GM03348 (cell line): Measurements from ENCODE around the gene SLC7A14.

Experiments
- DNase-seq: peaks from one replicate; pipeline ENCODE4 v3.0.0; 2012; ENCODE audit warnings: low spot score

The SLC7A14 gene

DNA sequence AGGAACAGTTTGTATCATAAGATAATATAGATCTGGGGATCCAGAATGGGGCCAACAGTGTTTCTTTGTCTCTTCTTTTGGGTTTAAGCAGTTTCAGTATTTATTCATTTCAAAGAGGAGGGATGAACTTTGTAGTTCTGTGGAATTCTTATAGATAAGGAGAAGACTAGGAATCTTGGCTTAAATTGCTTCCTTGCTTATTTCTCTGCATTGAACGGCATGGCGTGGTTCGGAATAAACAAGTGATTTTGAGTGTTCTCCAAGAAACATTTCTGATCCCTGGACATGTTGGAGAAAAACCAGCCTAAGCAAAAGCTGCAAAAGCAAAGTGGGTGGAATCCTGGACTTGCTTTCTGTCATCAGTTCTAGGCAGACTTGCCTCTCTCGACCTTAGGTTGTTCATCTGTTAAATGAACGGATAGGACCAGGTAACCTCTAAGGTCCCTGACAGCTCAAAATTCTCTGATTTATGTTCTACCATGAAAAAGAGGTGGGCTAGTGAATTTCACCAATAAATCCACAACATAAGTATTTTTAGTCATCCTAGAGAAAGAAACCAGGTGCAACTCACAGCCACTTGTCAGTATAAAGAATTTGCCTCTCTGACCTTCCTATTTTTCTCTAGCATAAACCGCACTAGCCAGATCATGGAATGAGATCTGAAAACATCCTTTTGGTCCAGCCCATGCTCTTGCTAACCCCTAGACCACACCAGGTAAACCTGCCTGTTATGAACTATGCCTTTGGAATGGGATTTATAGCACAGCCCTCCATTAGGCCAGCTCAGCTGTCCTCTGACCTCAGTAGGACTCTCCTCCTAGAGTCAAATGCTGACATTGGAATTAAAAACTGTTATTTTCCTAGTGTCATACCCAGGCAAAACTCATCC, 88.4 kb downstream of the SLC7A14 start:
- no peak for DNase-seq

DNA sequence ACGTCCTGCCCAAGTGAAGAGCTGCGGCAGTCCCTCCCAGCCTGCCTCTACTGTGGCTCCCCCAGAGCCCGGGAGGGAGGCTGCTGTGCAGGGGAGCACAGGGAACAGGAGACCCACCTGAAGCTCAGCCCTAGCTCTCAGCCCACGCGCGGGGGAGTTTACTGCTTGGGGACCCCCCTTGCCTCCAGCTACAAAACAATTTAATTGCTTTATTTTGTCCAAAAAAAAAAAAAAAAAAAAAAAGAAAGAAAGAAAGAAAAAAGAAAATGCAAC, 89.1 kb downstream of the SLC7A14 start:
- no peak for DNase-seq

DNA sequence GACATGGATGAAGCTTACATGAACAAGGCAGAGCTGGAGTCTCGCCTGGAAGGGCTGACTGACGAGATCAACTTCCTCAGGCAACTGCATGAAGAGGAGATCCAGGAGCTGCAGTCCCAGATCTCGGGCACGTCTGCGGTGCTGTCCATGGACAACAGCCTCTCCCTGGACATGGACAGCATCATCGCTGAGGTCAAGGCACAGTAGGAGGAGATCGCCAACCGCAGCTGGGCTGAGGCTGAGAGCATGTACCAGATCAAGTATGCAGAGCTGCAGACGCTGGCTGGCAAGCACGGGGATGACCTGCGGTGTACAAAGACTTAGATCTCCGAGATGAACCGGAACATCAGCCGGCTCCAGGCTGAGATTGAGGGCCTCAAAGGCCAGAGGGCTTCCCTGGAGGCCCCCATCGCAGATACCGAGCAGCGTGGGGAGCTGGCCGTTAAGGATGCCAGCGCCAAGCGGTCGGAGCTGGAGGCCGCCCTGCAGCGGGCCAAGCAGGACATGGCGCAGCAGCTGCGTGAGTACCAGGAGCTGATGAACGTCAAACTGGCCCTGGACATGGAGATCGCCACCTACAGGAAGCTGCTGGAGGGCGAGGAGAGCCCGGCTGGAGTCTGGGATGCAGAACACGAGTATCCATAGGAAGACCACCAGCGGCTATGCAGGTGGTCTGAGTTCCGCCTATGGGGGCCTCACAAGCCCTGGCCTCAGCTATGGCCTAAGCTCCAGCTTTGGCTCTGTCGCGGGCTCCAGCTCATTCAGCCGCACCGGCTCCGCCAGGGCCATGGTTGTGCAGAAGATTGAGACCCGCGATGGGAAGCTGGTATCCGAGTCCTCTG, 89.6 kb downstream of the SLC7A14 start:
- DNase-seq: no peak

DNA sequence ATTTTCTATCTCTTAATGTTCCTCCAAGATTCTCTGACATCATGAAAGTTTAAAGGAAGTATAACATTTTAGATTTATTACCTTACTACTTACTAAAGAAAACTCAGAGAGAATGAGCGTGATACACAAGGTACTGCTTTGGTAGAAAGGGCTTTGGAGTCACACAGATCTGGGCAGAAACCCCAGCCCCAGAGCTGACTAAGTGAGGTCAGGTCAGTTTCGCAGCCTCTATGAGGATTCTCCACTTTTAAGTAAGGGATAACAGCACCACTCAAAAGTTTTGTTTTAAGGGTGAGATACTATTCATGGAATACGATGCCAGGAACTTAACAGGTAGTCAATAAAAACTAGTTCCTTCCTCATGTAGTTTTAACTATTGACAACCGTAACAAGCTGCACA, 91.1 kb downstream of the SLC7A14 start:
- DNase-seq: no peak

DNA sequence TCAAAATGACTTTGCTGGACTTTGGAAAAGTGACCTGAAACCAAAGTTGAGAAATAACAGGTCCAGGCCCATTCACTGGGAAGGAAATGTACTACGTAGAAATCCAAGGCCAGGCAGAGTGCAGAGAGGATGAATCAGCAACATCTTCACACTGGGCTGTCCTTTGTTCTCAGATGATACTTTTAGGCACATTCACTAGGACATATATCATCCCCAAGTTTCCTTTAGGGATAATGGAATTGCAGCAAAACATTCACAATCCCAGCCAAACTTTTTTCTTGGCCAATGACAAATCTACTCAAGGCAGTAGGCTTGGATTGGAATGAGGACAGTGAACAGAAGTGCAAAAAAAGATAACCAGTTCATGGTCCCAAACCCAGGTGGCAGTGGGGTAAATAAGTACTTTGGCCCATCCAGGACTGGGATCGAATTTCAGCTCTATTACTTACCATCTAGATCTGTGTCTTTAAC, 92.1 kb downstream of the SLC7A14 start:
- peak; percentile 74 for DNase-seq

DNA sequence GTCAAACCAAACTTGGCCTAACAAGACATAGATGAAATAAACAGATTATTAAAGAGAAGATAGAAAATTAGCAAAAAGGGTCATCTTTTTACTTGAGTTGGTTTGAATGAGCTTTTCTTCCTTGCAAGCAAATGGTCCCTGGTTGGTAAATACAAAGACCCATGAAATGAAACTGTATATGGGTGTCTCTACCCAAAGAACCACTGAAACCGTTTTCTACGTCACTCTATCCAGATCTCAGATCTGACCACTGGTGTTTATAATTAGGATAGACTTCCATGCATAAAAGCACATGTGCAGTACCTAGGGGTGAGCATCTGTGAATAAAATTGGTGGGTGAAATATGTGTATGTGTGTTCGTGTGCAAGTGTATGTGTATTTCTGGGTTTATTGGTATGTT, 94.0 kb downstream of the SLC7A14 start:
- no peak for DNase-seq

DNA sequence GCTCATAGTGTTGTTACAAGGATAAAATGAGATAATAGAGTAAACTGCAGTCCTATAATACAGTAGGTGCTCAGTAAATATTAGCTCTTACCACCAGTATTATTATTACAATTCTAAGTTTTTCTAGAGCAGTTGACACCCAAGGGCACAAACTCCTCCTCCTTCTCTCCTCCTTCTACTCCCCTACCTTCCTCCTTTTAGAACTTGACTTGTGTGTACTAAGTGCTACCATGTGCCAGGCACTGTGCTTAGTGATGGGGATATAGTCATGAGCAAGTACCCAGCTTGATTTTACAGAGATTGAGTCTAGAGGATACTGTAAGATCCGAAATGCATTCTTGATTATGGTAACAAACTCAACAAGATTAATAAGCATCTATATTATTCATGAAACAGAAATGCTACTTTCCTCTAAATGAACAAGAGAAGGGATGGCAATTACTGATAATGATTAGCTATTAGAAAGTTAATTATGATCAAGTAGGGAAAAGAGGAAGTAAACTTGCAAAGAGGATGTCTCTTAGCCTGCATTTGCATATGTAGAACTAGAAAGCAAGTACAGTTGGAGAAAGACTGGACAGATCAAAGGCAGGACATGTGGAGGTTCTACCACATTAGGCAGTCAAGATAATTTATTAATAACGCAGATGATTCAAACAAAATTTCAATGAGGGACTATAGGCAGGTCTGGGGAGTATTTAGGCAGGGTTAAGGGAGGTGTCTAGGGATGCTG, 94.9 kb downstream of the SLC7A14 start:
- DNase-seq: no peak

DNA sequence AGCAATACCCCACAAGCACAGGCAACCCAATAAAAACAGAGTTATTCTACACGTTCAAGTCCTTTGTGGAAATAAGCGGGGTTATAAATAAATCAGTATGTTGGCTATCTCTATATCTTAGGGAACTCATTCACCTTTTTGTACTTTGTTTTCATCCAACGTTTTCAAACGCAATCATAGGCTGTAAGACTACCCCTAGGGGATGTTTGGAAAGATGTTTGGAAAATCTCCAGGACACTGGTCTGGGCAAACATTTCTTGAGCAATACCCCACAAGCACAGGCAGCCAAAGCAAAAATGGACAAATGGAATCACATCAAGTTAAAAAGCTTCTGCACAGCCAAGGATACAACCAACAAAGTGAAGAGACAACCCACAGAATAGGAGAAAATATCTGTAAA, 97.1 kb downstream of the SLC7A14 start:
- DNase-seq: peak; percentile 29

DNA sequence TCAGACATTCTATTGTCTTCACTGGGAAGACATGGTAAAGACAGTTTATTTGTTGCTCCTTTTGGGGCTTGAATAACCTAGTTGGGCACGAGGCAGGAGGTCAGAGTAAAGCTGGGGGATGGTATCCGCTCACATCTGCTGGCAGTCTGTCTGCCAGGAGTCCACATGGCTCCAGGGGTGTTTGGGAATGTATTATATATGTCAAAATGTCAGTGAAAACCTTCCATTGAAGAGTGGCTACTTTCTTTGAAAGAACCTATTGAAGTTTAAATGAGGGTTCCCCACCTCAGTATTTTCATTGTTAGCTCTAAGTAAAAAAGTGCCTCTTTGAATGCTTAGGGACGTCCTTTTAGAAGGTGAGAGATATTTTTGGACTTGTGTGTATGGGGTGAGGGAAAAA, 98.8 kb downstream of the SLC7A14 start:
- DNase-seq: no peak

DNA sequence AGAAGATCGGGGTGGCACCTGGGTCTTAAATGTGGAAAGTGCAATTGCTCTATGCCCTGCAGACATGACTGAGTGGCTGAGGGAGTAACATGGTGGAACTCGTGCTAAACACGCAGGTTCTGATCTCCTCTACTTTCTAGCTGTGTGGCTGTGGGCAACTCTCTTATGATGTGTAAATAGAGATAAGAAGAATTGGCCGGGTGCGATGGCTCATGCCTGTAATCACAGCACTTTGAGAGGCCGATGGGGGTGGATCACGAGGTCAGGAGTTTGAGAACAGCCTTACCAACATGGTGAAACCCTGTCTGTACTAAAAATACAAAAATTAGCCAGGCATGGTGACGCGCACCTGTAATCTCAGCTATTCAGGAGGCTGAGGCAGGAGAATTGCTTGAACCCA, 99.5 kb downstream of the SLC7A14 start:
- DNase-seq: no peak

DNA sequence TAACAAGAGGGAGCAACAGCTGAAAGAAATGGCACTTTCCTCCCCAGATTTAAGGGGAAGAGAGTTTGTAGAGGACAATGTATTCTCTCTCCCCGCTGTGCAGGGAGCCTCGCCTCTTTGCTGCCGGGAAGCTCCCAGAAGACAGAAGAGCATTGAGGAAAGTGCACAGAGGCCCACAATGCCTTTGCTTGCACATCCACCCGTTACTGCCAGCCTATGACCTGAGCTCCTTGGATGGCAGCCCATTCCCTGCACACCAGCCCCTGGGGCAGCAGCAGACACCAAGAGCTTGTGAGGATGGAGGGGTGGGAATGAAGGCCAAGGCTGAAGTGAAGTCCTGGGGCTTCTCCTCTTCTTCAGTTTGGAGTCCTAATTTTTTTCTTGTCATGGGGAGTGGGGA, 100.2 kb downstream of the SLC7A14 start:
- no peak for DNase-seq

DNA sequence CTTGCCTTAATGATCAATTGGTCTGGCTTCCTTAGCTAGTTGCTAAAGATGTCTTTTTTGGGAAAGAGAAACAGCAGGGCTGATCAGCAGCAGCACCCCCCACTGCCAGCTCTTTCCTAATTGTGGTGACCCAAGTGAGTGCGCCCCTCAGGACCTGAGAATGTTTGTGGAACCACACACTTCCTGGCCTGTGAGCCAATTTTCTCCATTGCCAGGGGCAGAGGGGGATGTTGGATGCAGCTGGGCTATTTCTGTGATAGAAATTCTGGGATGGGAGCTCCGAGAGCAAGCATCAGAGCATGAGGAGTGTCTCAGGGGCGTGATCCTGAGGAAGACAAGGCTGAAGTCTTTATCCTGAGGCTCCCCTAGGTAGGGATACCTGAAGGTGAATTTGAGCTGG, 100.6 kb downstream of the SLC7A14 start:
- DNase-seq: no peak

DNA sequence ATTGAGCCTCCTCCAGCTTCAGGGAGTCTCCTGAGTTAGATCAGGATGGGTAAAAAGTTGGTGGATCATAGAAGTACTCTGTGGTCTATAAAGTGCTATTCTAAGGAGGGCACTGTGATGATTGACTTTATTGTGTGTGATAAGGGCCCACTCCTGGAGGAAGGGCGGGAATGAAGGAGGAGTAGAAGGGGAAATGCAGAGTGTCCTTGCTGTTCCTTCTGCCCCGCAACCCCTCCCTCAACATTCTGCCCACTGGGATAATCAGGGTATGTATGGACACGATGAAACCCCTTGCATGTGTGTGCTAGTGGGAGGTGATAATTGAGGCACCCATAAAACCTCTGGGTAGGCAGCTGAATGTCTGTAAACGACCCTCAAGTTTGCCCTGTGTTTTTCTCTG, 101.0 kb downstream of the SLC7A14 start:
- no peak for DNase-seq

DNA sequence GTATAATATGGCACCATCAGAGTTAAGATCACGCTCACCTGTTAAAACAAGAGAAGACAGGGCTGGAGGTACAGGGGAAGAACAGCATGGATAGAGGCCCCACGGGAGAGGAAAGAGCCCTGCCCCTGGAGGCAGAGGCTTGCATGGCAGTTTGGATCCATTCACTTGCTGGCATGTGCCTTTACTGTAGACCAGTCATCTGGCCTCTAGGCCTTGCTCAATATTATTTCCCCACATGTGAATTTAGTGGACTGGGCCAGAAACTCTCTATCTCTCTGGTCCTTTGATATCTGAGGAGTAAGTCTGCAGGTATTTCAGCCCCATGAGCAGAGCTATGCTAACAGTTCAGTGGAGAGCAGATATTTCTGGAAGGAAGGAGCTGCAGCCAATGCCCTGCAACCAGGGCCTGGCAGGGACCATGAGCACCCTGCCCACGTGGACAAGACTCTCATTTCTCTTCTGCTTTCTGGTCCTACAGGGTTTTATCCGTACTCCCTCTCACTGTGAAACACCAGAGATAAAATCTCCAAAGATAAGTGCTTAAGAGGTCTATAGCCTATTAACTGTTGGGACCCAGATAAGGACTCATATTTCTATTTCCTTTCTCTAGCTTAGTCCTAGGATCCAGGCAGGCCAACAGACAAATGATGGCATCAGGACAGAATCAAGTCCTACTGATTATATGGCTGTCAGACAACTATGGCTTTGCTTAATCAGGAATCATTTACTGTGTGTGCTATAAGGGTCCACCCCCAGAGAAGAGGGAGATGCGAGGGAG, 102.2 kb downstream of the SLC7A14 start:
- peak; percentile 24 for DNase-seq

DNA sequence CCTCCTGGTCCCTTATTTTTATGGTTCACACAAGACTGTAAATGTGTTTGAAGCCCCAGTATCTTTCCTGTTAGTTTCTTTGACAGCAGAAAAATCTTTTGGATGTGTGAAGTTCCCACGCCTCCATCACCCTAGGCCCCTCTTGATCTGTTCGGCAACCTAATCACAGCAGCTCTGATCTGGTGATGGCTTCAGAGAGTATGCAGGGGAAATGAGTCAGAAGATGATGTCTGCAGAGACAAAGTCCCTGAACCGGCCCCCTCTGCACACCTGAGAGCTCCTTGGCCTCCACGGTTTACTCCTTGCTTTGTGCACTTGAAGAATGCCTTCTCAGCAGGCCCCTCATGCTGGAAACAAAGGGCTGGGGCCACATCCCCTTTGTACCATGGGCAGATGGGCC, 103.7 kb downstream of the SLC7A14 start:
- no peak for DNase-seq

DNA sequence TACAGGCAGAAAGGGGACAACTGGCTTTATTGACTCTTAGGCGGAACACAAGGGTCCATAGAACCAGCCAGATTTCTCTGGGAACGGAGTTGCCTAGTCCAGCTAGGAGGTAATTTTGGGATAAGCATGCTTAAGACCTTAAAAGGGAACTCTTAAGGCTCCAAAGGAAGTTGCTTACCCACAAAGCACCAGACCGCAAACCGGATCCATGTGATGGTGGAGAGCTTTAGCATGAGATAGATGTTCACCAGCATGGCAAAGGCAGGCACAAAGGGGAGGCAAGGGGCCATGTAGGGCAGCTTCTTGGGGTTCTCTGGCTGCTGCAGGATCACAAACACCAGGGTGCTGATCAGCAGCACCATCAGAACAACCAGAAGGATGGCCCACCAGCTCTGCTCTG, 105.8 kb downstream of the SLC7A14 start:
- no peak for DNase-seq

DNA sequence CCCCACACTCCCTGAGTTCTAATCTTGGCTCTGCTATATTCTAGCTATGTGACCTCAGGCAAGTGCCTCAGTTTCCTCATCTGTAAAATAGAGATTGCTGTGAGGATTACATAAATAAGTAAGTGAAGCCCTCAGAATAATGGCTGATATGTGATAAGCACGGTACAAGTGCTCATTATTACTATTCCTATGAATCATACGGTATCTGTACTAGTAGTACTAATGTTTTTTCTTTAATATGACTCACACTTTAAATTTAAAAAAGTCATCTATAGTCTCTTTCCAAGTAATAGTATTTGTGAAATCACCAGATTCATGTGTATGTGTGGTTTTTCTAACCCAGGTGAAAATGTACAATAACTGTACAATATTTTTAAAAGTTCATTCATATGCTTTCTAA, 108.5 kb downstream of the SLC7A14 start:
- no peak for DNase-seq

DNA sequence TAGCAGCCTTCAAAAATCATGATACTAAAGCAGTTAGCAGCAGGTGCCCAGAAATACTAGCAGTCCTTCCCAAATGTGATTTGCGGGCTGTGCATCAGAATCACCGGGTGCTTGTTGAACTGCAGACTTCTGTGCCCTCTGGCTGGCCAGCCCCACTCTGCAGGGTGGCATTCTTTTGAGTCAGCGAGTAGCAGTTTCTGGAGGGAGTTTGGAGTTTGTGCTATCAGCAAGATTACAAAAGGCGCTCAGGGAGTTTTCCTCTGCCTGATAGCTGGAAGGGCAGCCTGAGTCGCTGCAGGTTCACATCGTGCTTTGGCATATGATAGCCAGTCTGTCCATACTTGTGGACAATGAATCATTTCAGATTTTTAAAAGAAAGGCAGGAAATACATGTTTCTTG, 109.6 kb downstream of the SLC7A14 start:
- DNase-seq: no peak

DNA sequence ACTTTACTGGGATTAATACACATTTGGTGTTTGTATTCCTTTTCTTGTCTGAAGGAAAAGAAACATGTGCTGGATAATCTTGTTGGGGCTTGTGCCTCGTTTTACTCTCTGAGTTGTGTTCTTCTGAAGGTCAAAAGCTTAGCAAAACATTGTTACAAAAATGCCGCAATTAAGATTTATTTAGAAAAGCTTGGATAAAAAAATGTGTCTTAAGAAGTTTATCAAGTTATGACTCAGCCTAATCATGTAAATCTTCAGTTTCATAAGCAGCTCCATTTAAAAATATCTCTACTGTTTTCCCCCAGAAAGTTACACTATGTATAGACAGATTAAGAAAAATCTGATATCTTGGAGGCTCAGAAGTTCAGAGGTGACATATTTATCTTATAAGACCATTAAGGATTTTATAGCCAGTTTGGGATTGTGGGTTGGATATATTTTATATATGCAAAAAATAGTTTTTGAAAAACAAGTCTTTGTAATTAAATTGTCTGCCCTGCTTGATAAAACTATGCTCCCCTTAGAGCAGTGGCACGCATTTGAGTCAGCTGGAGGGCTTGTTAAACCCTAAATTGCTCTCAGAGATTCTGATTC, 110.7 kb downstream of the SLC7A14 start:
- no peak for DNase-seq

DNA sequence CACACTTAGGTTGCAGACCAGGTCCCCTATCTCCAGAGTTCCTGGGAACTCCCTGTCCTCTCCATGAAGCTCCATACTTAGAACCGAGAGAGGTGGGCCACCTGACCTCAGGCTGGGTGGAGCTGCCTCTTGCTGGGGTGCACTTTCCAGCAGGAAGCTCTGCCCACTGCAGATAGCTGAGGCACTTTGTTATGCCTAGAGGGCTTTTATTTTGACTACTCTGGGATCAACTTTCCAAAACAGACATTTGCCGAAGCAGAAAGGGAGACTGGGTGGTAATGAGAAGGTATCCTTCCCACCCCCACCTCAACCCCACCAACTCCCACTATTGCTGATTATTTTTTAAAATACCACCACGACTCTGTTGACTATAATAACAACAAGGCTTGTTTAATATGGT, 112.5 kb downstream of the SLC7A14 start:
- DNase-seq: no peak

DNA sequence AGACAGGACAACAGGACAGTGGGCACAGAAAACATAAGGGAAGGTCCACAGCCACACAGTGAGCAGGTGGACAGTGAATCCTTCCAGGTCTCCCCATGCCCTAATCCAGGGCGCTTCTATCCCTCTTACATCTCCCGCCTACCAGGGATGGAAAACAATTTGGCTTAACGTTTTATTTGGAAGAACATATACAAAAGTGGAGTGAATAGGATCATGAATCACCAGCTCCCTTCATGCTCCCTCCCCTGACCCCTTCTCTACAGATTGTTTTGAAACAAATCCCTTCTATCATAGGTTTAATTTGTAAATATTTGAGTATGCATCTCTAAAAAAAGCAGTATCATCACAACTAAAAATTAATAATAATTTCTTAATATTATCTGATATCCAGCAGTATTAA, 114.7 kb downstream of the SLC7A14 start:
- DNase-seq: no peak
